ENCODE data around the gene ARHGAP24.
"Not testable (repeated sequence)": the region's sequence is repeated elsewhere in the genome, so short reads cannot be mapped to it uniquely, and the experiment has no call there.

DNA sequence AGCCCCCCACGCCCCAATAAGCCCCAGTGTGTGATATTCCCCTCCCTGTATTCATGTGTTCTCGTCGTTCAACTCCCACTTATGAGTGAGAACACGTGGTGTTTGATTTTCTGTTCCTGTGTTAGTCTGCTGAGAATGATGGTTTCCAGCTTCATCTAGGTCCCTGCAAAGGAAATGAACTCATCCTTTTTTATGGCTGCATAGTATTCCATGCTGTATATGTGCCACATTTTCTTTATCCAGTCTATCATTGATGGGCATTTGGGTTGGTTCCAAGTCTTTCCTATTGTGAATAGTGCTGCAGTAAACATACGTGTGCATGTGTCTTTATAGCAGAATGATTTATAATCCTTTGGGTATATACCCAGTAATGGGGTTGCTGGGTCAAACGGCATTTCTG lies 440.6 kb downstream of the ARHGAP24 start:
- TF ChIP-seq, protein P1, sequence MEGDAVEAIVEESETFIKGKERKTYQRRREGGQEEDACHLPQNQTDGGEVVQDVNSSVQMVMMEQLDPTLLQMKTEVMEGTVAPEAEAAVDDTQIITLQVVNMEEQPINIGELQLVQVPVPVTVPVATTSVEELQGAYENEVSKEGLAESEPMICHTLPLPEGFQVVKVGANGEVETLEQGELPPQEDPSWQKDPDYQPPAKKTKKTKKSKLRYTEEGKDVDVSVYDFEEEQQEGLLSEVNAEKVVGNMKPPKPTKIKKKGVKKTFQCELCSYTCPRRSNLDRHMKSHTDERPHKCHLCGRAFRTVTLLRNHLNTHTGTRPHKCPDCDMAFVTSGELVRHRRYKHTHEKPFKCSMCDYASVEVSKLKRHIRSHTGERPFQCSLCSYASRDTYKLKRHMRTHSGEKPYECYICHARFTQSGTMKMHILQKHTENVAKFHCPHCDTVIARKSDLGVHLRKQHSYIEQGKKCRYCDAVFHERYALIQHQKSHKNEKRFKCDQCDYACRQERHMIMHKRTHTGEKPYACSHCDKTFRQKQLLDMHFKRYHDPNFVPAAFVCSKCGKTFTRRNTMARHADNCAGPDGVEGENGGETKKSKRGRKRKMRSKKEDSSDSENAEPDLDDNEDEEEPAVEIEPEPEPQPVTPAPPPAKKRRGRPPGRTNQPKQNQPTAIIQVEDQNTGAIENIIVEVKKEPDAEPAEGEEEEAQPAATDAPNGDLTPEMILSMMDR (conservative IDR thresholded peaks at IDR 0.05 in 1 of 2, IDR thresholded peaks at IDR 0.05 in 1 of 2; ENCODE audit: low read depth in 1 of 2, low read length in 2 of 2): not testable (repeated sequence)
- TF ChIP-seq EZH2 (IDR thresholded peaks at IDR 0.05; ENCODE audit: low read length, missing control alignments): not testable (repeated sequence)
